Vagina (tissue), 2 donors: ENCODE measurements around the gene RASGRP2. TPM values are rescaled to one million over a fixed set of nuclear protein-coding genes. Genes with fewer than 3 reads are reported as not detected.
A peak's percentile ranks its signal among the peaks of the same experiment; 100 is the strongest.

Experiments used
- DNase-seq, 2 donors: peaks; one replicate each; pipeline ENCODE4 v3.0.0-alpha.2; 2017; ENCODE audit errors: extremely low spot score in 2 of 2
- H3K27ac ChIP-seq: fragments of 200-600 bp; sonication (generic); one replicate; pipeline ENCODE4 v1.5.1; 2019
- H3K27me3 ChIP-seq: fragments of 200-600 bp; sonication (generic); one replicate; pipeline ENCODE4 v1.5.1; 2019
- H3K36me3 ChIP-seq, 2 donors: fragments of 200-600 bp; sonication (generic); one replicate each; pipeline ENCODE4 v1.5.1; 2017 to 2019
- H3K4me1 ChIP-seq: fragments of 200-600 bp; sonication (generic); one replicate; pipeline ENCODE4 v1.5.1; 2019
- H3K4me3 ChIP-seq, 2 donors: fragments of 200-600 bp; sonication (generic); 1 replicate in 1 of 2; 2 replicates in 1 of 2; pipeline ENCODE4 v1.5.1; 2016 to 2019
- H3K9me3 ChIP-seq: fragments of 200-600 bp; sonication (generic); one replicate; pipeline ENCODE4 v1.5.1; 2019
- CTCF ChIP-seq, 3 experiments: fragments of 450-650 bp in 2 of 3; fragments of 200-600 bp in 1 of 3; sonication (generic) in 1 of 3; IDR thresholded peaks; one replicate each; pipeline ENCODE4 v1.5.1; 2017 to 2019; ENCODE audit warnings: antibody characterized with exemption in 3 of 3, mild to moderate bottlenecking in 2 of 3, moderate library complexity in 2 of 3
- POLR2A ChIP-seq, 2 donors: fragments of 450-650 bp; IDR thresholded peaks; one replicate each; pipeline ENCODE4 v1.6.1; 2017; ENCODE audit warnings: antibody characterized with exemption in 2 of 2, mild to moderate bottlenecking in 2 of 2, moderate library complexity in 2 of 2
- POLR2AphosphoS5 ChIP-seq, 2 donors: sonication (generic); formaldehyde crosslinking; IDR thresholded peaks; one replicate each; pipeline ENCODE4 v1.9.0; 2017; ENCODE audit warnings: antibody characterized with exemption in 2 of 2, mild to moderate bottlenecking in 2 of 2, low read depth in 1 of 2; ENCODE audit not compliant: insufficient read depth in 1 of 2
- intact Hi-C: fragments of 100-400 bp; cut with DNase I; formaldehyde crosslinking; loops from one replicate; pipeline ENCODE4 v1.15.1; 2023
- total RNA-seq: library from RNA; depleted of rRNA; stranded (reverse); fragments of >200 nt; gene quantifications from one replicate; pipeline ENCODE4 v1.2.3, GENCODE V29; 2016

Gene RASGRP2
- total RNA-seq, 1 donor from 2014 or later, result 27.5 TPM

- no peak for DNase-seq
- Histone ChIP-seq H3K27me3 (no peaks in the 10 kb centered on the region), H3K36me3 (no peaks in the 10 kb centered on the region), H3K9me3 (no peaks in the 10 kb centered on the region), H3K27ac (peak overlapping the region; percentile 32), H3K4me1 (peaks cover 31% of the 10 kb centered on the region), H3K4me3 (no peak overlapping the region)
- TF ChIP-seq POLR2AphosphoS5 (IDR thresholded peaks at IDR 0.05; ENCODE audit: insufficient read depth in 1 of 2, low read depth in 1 of 2) (no peak), POLR2A (IDR thresholded peaks at IDR 0.05) (no peak), CTCF (IDR thresholded peaks at IDR 0.05) (no peak)
- intact Hi-C loops, result no loop called here
Measured at GRCh38 chr11:64747961-64748665, 4.2 kb upstream of the RASGRP2 start.

GRCh38 chr11:64746486-64746885 lies 2.5 kb upstream of the RASGRP2 start:
- DNase-seq, result no peak
- H3K4me1 ChIP-seq, result peaks cover 48% of the 10 kb centered on the region
- no peaks in the 10 kb centered on the region for H3K36me3 ChIP-seq
- intact Hi-C loops, result no loop called here
- no peaks in the 10 kb centered on the region for H3K9me3 ChIP-seq
- peaks cover 7% of the 10 kb centered on the region for H3K27me3 ChIP-seq
- H3K4me3 ChIP-seq, result no peak overlapping the region
- peak overlapping the region; percentile 87 for H3K27ac ChIP-seq
- TF ChIP-seq POLR2AphosphoS5 (IDR thresholded peaks at IDR 0.05; ENCODE audit: insufficient read depth in 1 of 2, low read depth in 1 of 2) (no peak), CTCF (IDR thresholded peaks at IDR 0.05) (no peak), POLR2A (IDR thresholded peaks at IDR 0.05) (no peak)

- Histone ChIP-seq H3K9me3 (no peaks in the 10 kb centered on the region), H3K27ac (peak overlapping the region; percentile 87), H3K4me1 (peaks cover 51% of the 10 kb centered on the region), H3K4me3 (peak overlapping the region; percentile 59 to 61), H3K27me3 (peaks cover 7% of the 10 kb centered on the region), H3K36me3 (no peaks in the 10 kb centered on the region)
- DNase-seq, result no peak
- TF ChIP-seq POLR2AphosphoS5 (IDR thresholded peaks at IDR 0.05; ENCODE audit: insufficient read depth in 1 of 2, low read depth in 1 of 2) (peak; percentile 29 to 85), POLR2A (IDR thresholded peaks at IDR 0.05) (peak in 1 of 2 donors; percentile 18), CTCF (IDR thresholded peaks at IDR 0.05) (no peak)
- intact Hi-C loops, result no loop called here
Measured at GRCh38 chr11:64745521-64746328, 1.8 kb upstream of the RASGRP2 start.

- Histone ChIP-seq H3K9me3 (no peaks in the 10 kb centered on the region), H3K27ac (peak overlapping the region; percentile 87), H3K4me1 (peaks cover 51% of the 10 kb centered on the region), H3K27me3 (peaks cover 7% of the 10 kb centered on the region), H3K4me3 (peak overlapping the region; percentile 59 to 61), H3K36me3 (no peaks in the 10 kb centered on the region)
- no peak for DNase-seq
- intact Hi-C loops, result no loop called here
- TF ChIP-seq POLR2AphosphoS5 (IDR thresholded peaks at IDR 0.05; ENCODE audit: insufficient read depth in 1 of 2, low read depth in 1 of 2) (no peak), CTCF (IDR thresholded peaks at IDR 0.05) (no peak), POLR2A (IDR thresholded peaks at IDR 0.05) (no peak)
Measured at GRCh38 chr11:64745189-64745520, 1.2 kb upstream of the RASGRP2 start.
